Breast epithelium (tissue), 3 donors: ENCODE results near the gene PIK3R5.

Source experiments
- CTCF ChIP-seq, 3 donors: fragments of 450-650 bp; IDR thresholded peaks; one replicate each; pipeline ENCODE4 v1.5.1; 2016 to 2017; ENCODE audit warnings: antibody characterized with exemption in 3 of 3, mild to moderate bottlenecking in 3 of 3, moderate library complexity in 3 of 3
- POLR2A ChIP-seq: fragments of 450-650 bp; IDR thresholded peaks from one replicate; pipeline ENCODE4 v1.6.1; 2016; ENCODE audit warnings: antibody characterized with exemption, mild to moderate bottlenecking, moderate library complexity
- POLR2AphosphoS5 ChIP-seq, 3 donors: sonication (generic); formaldehyde crosslinking; IDR thresholded peaks; one replicate each; pipeline ENCODE4 v1.6.1; 2017; ENCODE audit warnings: antibody characterized with exemption in 3 of 3

- TF ChIP-seq POLR2A (no peak), CTCF (IDR thresholded peaks at IDR 0.05) (no peak), POLR2AphosphoS5 (IDR thresholded peaks at IDR 0.05) (no peak)
Observed at GRCh38 chr17:8938933-8939332, 26.6 kb downstream of the PIK3R5 start.
